ENCODE measurements around the gene PRKN.

GRCh38 chr6:162474722-162475121 lies 252.8 kb downstream of the PRKN start:
- no peak for TF ChIP-seq CTCF (IDR thresholded peaks at IDR 0.05)
- TF ChIP-seq ZFX (IDR thresholded peaks at IDR 0.05; ENCODE audit: borderline replicate concordance) = no peak

Data from 22Rv1 (cell line).